Mesenteric fat pad (tissue), 1 donor: ENCODE data around the gene GK. TPM values are rescaled to one million over a fixed set of nuclear protein-coding genes. Genes with fewer than 3 reads are reported as not detected.
"Not testable (repeated sequence)": the region's sequence is repeated elsewhere in the genome, so short reads cannot be mapped to it uniquely, and the experiment has no call there.

ENCODE experiments used
- DNase-seq: peaks from one replicate; pipeline ENCODE4 v3.0.0-alpha.2; 2020; ENCODE audit warnings: low spot score
- total RNA-seq: library from RNA; stranded (reverse); fragmentation: NEBNext Ultra II Directional; extraction: Animal tissue kit (Norgen Biotek cat#: 25700); gene quantifications from one replicate; pipeline ENCODE4 v1.2.1, GENCODE V29; 2021
- donor health status: DM: yes; HTN: yes; CAD: no.

Gene GK
- total RNA-seq, 1 donor from 2014 or later = 17.8 TPM

DNA sequence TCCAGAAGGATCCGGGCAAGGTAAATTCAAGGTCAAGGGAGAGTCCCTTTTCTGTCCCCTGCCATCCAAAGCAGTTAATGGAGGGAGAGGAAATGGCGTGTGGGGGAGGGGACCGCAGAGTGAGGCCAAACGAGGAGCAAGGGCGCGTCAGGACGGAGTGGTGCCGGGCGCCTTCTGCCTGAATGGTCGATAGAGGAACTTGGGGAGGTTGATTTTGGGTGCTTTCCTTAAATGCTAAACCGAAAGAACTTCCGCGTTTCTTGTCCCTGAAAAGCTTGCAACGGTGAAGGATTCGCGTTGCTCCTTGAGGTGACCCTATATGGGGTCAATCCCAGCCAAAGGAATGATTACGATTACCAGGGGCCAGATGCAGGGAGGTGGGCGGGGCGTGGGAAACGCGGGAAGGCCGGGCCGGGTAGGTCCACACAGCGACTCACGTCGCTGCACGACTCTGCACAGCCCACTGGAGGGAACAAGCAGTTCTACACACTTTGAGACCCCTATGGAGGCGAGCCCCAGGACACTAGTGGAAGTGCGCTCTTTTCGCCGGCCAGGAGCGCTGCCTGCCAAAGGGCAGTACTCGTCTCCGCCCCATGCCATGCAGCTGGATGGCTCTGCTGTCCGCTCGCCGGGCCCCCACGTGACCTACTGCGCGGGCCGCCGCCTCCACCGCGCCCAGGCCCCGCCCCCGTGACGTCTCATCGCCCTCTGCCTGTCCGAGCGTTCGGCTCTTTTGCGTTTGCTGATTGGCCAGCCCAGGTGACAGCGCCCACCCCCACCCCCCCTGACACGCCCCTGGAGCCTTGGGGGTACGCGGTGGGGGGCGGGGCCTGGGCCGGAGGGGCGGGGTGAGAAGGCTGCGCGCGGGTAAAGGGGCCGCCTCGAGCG is 452 bp upstream of the GK start:
- DNase-seq = peak; percentile 96

DNA sequence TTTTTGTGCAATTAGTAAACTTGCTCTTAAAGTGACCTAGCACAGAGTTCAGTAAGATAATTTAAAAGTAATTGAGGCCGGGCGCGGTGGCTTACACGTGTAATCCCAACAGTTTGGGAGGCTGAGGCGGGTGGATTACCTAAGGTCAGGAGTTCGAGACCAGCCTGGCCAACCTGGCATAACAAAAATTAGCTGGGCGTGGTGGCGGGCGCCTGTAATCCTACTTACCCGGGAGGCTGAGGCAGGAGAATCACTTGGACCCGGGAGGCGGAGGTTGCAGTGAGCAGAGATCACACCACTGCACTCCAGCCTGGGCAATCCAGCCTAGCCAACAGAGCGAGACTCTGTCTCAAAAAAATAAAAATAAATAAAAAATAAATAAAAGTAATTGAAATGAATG is 1.2 kb downstream of the GK start:
- not testable (repeated sequence) for DNase-seq

DNA sequence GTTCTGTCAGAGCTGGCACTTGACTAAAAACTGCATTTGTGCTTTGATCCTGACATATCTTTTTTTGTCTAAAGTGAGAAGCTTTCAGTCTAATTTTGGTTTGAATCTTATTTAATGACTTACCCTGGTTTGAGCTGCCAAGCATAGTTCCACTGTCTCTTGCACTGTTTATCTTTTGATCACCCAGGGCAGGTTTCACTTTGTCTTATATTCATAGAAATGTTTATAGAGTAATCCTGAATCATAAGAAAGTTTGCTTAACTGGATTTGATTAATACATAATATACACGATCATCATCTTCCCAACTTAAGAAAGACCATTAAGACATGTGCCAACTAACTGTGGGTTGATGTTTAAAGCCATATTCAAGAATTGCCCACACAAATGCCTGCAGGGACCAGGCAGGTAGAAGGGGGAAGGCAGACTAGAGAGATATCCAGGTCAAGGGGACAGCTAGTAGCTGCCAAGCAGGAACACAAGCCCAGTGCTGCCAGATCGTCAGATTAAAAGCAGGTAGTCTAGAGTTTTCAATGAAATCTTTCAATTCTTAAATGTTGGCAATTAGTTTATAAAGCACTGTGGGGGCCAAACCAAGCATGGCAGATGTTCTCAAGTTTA is 1.9 kb downstream of the GK start:
- DNase-seq = no peak

DNA sequence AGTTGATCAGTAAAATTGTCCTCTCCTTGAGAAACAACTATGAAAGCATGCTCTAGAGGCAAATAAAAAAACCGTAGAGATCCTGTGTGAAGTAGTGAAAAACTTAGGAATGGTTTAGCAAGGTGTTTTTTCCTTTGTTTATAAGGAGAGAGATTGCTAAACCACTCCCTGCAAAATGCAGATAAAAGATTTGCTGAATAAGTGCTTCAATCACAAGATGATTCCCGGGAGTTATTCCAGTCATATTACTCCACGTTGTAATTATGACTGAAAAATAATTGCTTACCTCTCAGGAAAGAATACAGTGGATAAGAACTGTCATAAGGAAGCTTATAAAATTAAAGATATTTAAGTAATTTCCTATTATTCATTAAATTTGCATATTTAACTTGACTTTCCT is 2.8 kb downstream of the GK start:
- DNase-seq = no peak

DNA sequence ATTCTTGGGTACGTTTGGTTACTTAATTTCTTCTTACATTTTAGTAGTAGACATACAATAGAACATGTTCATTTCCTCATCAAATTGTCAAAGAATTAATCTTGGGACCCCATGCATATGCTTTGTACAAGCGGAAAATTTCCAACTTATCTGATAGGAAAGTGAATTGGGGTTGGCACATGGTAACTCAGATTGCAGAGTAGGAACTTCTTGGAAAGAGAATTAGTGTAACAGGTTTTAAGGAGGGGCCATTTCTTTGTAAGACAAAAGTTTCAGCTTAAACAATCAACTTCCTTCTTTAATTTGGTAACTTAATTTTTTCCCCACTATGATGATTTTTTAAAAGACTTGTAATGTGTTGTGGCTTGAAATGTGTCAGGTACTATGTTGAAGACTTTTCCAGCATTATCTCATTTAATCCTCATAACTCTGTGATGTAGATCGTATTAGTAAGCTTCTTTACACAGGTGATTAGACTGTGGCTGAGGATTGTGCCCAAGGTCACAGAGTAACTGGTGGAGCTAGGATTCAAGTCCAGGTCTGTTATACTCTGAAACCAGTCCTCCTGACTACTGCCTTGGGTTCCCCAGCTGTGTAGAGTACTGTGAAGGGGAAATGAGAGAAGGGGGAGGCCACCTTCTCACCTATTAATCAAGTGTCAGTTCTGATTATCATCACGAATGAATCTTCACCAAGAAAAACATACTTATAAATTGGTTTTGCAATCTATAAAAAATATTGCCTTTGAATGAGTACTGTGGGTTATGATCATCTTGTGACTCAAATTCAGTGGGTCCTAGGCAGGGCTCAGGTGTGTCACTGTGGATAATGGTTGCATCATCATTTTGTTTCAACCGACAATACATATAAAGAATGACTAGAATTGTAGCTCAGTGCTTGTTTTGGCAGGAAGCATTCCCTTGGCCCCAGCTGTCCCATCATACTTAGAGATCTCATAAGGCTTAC is 4.3 kb downstream of the GK start:
- DNase-seq = no peak

DNA sequence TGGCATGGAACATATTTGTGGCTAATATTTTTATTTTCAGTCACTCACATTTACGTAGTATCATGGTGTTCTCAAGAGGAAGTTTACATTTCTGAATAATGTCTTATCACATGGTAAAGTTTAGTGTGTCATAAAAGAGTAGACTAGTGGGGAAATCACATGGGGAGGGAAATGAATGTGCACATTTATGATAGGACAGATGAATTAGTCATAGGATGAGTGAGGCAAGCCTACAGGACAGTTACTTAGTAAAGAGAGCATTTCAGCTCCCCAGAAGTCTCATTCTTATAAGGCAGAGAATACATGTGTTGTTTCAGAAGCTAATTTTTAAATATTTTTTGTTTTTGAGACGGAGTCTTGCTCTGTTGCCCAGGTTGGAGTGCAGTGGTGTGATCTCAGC is 6.2 kb downstream of the GK start:
- no peak for DNase-seq

DNA sequence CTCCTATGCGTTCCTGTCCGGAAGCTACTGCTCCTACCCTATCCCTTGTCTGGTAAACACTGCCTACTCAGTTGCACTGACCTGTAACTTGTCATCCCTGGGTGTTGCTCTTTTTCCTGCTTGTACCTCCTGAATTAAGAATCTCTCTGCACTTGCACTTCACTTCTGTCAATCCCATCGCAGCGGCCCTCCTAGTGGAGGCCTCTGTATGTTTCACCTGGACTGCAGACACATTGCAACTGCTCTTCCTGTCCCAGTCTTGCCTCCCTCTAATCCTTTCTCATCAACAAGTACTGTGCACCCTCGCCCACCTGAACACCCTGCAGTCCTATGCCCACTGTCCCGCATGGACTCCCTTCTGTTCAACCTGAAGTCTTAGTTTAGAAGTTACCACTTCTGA is 8.0 kb downstream of the GK start:
- no peak for DNase-seq

DNA sequence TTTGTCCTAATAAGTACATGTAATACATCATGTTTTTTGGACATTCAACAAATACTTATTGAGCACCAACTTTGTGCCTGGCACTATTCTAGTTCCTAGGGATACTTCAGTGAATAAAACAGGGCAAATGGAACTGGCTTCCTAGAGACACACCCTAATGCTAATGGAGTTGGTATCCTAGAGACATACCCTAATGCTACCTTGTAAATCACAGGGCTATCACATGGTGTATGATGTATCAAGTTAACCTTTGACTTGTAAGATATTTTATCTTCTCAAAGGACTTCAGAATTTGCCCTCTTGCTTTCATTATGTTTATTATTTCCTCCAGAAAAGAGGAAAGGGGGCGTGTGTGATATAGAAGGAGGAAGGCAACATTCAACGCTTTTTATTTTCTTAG is 10.1 kb downstream of the GK start:
- DNase-seq = no peak

DNA sequence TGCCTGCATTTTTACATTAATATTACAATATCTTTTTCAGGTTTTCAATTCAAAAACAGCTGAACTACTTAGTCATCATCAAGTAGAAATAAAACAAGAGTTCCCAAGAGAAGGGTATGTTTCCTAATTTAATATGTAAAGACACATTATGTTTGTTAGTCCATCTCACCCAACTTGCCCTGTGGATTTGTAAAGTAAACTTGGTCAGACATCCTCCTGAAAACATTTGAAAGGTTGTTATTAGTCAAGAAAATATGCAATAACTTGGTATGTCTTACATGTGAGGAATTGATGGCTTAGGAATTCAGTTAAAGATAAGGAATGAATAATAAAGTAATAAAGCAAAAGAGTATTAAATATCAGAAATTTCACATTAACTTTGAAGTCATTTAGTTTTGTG is 12.2 kb downstream of the GK start:
- no peak for DNase-seq

DNA sequence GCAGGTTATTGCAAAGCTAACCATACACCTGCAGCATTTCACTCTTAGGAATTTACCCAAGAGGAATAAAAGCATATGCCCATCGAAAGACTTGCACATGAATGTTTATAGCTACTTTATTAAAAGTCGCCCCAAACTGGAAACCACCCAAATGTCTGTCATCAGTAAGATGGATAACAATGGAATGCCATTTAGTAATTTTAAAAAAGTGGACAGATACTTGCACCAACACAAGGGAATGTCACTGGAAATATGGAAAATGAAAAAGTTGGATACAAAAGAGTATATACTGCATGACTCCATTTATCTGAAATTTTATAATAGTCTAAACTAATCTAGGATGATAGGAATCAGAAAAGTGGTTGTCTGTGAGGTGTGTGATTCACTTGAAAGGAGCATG is 12.9 kb downstream of the GK start:
- DNase-seq = no peak

DNA sequence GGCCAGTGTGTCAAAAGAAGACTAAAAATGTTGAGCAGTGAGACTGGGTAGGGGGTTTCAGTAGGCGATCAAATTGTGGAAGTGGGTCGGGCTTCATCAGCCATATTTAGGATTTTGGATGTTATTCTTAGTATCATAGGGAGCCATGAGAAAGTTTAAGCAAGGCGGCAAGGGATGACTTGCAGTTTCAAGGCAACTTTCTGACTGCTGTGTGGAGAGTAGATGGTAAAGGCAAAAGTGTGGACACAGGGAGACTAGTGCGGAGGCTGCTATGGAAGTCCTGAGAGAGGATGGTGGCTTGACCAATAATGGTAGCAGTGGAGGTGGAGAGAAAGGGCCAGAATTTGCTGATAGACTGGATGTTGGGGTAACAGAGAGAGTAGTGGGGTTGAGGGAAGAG is 15.4 kb downstream of the GK start:
- DNase-seq = no peak

DNA sequence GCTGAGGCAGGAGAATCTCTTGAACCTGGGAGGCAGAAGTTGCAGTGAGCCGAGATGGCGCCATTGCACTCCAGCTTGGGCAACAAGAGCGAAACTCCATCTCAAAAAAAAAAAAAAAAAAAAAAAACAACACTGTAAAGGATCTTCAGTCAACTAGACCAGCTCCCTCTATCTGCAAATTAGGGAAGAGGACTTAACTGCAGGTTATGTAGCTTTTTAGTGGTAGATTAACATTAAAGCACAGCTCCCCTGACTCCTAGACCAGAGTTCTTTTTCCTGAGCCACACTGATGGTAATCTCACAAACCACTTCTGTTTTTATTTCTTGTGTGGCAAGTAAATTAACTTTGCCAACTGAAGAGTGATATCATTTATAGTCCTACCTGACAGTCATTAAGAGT is 18.0 kb downstream of the GK start:
- DNase-seq = not testable (repeated sequence)

DNA sequence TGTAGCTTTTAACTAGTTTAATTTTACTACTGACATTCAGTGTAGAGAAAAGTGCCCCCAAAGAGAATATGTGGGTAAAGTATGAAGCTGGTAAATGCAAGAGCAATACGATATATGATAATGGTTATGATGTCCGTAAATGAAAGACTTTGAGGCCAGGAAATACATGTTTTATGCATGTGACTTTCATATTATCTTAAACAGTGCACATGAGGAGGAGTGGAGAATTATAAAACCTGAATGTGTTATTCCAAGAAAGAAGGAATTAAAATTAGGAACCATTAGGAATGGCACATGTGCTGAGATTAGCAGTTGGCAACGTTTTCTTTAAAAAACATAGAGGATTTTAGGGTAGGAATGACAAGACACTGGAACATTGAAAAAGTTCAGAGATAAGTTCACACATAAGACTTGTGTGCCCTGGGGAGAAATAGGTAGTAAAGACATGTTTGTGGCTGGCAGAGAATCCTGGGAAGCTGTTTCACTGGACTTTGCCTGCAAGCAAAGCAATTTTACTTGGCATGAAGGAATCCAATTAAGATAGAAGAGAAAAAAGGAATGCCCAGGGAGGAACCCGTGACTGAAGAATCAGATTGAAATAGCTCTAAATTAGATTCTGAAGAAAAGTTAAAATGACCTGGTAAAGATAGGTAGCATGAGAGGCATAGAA is 20.0 kb downstream of the GK start:
- no peak for DNase-seq

DNA sequence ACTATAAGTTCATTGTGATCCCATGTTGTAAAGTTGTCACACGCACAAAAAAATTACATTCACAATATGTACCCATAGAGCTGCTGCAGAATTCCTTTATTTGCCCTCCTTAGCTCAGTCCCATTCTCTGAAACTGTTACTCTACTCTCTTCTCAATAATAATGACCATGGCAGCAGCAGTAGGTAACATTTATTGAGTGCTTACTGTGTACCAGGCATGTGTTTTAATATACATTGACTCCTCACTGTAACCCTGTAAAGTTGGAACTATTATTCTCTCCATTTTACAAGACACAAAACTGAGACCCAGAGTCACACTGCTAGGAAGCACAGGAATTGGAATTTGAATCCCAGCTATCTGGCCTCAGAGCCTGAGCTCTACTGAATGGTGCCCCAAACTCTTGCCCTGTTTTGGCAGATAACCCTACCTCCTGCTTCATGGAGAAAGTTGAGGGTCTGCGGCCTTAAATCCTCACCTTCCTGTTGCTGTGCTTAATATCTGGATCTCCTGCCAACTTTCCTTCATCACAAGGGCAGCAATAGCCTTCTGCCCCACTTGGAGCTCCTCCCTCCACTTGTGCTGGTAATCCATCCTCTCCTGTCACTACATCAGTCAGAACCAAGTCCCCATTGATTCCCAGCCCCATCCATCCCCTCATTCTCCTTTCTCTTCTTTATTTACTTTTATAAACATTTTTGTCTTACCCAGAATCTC is 20.8 kb downstream of the GK start:
- no peak for DNase-seq

DNA sequence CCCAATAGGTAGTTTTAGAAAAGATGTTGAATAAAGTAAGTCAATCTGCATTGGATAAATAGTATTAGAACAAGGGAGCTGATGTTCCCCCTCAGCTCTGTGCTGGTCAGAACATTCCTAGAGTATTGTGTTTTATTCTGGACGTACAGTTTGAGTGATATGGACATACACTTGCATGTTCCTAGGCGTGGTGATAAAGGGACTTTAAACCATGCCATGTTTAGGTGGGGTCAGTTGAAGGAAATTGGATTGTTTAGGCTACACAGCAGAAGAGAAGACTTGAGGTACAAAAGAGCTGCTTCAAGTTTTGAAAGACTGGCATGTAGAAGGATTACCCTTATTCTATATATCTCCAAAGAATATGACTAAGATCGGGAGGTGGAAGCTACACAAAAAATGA is 21.6 kb downstream of the GK start:
- no peak for DNase-seq

DNA sequence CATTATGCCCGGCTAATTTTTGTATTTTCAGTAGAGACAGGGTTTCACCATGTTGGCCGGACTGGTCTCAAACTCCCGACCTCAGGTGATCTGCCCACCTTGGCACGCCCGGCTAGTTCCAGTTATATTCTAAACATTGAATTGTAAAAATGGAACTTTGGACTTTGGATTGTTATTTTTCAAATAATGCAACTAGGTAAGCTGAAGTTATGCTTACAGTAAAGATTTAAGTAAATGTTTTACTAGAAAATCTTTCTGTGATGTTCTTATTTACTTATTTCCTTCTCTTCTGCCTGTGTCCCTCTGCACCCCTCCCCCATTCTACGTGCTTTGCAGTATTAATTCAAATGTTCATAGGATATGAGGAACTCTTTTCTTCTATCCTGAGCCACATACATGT is 26.1 kb downstream of the GK start:
- no peak for DNase-seq

DNA sequence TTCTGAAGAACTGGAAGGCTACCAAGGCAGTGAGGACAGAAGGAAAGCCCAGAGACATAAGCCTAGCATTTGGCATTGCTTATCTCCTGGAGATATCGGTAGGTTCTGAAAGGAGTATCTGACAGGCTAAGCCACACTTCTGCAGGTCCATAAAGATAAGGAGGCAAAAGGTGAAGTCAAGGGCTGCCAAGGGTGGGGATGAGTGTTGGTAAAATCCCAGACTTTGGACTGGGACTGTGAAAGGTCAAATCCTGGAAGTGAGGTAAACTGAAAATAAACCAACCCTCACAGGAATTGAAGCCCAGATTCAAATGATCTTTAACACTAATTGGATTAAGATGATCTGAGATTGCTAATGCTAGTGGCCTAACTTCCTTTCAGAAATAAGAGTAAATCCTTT is 27.4 kb downstream of the GK start:
- no peak for DNase-seq

DNA sequence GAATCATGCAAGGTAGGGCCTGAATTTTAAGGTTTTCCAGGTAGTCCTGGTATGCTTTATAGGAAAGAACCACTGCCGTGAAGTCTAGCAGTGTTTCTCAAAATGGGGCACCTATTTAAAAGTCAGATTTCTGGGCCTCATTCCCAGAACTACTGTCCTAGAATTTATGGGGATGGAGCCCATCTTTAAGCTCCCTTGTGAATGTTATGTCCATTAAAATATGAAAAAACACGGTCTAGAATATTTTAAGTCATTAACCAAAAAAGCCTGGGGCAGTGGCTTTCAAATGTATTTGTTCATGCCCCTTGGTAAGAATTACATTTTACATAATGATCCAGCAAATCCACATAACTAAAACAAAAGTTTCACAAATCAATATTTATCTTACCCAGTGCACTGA is 35.4 kb downstream of the GK start:
- DNase-seq = no peak

DNA sequence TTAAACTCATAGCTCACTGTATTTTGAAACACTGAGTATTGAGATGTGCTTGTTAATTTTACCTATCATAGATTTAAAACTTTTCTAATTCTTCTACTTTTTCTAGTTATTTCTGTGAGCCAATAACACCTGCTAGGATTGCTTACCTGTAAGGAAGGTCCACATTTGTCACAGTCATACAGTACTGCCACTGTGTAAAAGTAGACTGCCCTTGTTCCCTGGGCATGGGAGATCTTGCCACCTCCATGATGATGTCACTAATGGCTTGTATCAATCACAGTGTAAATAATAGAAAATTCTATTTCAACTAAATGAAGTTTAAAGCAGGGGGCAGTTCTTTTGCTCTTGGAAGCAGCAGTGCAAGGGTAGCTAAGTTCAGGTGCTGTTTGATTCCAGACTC is 35.9 kb downstream of the GK start:
- no peak for DNase-seq

DNA sequence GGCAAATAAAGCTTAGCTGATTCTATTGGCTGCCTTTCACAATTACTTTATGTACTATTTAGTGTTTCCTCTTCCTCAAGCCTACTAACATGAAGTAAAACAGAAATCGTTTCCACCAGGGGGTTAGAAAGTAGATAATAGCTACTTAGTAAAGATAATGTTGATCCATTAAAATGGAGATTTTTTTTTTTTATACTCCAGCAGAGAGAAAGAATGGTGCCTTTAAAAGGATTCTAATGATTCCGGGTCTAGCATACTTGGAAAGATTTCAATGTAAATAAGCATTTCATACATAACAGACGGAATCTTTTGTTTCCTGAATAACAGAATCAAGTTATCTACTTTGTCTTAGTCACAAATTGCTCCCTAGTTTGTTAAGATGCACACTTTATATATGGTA is 37.1 kb downstream of the GK start:
- no peak for DNase-seq
